NCI-H2107 (cell line): ENCODE measurements around the gene LRBA.
"Not testable (repeated sequence)": the region's sequence is repeated elsewhere in the genome, so short reads cannot be mapped to it uniquely, and the experiment has no call there.

ENCODE experiments used
- DNase-seq: peaks from one replicate; lab custom pipeline; 2025; lab: John Stamatoyannopoulos, UW

LRBA gene

DNA sequence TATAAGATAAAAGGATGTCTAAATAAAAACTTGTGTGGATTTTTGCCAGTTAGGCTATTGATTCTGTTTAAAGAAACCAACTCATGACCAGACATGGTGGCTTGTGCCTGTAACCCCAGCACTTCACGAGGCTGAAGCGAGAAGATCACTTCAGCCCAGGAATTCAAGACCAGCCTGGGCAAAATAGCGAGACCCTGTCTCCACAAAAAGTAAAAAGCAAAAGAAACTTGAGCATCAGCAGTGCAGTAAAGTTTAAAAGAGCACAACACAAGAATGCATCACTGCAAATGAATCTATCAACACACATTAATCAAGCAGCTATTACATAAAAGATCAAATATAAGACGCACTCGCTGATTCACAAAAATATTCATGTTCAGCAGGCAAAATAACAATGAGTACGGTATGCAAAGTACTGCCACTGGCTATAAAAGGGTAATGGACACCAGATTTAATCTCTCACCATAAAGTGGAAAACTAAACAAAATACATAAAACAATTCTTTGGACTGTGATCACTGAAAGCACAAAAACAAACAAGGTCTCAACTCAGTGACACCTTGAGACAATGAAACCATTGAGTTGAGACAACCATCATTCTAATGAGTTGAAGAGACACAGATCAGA, 41.3 kb downstream of the LRBA start:
- DNase-seq, result no peak

DNA sequence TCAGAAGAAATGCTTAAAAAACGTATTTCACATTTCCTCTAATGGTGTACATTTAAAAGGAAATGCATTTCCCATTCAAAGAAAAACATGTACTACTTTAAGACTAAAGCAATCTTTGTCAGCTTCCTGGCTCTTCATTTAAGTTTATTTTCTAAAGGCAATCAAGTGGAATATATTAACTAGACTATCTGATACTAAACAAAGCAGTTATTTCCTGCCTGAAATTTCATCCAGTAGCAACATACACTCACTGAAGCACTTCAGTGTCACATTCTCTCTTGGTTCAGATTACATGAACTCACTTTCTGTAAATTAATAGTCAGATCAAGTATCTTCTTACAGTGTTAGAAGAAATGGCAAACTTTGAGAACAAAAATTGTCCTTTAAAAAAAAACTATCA, 42.5 kb downstream of the LRBA start:
- DNase-seq, result no peak

DNA sequence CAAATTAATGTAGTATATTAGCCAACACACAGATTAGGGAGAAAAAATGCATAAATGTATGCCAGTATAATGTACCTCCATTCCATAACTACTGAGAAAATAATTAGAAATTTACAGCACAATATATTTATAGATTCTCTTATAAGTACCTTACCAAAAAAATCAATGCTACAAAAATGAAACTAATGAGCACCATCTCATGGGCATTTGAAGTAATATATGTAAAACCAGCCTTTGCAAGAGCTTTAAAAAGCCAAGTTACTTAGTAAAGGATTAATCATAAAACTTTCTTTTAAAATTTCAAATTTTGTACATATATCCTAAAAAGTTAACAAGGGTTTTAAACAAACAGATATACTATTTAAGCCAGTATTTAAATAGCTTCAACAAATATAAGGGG, 43.2 kb downstream of the LRBA start:
- DNase-seq, result no peak

DNA sequence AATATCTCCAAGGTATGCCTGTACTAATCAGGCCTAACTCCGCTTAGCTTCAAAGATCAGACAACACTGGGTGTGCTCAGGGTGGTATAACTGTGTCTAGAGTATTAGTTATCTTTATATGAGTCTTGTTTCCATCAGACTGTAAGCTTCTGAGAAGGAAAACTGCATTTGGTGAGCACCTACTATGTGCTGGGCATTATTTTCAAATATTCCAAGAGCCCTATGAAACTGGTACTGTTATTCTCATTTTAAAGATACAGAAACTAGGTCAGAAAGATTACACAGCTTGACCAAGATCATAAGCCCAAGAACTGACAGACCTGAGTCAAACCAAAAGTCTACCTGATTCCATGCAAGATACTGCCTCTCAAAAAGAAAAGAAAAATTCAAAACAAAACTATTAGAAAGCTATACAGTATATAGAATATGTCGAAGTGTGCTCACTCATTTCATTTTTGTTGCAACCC, 44.4 kb downstream of the LRBA start:
- no peak for DNase-seq

DNA sequence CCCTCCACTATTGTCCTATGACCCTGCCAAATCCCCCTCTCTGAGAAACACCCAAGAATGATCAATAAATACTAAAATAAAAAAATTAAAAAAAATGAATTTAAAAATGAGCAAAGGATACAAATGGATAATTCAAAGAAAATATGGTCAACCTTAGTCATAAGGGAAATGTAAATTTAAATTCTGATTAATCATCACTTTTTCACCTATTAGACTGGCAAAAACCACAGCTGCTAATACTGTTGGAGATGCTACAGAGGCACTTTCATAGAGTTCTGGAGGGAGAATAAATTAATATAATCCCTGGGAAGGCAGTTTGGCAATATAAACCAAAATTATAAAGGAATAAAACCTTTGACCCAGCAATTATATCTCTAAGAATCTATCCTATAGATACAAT, 50.3 kb downstream of the LRBA start:
- DNase-seq, result no peak

DNA sequence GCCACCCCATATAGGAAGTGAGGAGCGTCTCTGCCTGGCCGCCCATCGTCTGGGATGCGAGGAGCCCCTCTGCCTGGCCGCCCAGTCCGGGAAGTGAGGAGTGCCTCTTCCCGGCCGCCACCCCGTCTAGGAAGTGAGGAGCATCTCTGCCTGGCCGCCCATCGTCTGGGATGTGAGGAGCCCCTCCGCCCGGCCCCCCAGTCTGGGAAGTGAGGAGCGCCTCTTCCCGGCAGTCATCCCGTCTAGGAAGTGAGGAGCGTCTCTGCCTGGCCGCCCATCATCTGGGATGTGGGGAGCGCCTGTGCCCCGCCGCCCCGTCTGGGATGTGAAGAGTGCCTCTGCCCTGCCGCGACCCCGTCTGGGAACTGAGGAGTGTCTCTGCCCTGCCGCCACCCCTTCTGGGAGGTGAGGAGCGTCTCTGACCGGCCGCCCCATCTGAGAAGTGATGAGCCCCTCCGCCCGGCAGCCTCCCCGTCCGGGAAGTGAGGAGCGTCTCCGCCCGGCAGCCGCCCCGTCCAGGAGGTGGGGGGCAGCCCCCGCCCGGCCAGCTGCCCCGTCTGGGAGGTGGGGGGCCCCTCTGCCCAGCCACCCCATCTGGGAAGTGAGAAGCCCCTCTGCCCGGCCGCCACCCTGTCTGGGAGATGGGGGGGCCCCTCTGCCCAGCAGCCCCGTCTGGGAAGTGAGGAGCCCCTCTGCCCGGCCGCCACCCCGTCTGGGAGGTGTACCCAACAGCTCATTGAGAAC, 51.3 kb downstream of the LRBA start:
- not testable (repeated sequence) for DNase-seq

DNA sequence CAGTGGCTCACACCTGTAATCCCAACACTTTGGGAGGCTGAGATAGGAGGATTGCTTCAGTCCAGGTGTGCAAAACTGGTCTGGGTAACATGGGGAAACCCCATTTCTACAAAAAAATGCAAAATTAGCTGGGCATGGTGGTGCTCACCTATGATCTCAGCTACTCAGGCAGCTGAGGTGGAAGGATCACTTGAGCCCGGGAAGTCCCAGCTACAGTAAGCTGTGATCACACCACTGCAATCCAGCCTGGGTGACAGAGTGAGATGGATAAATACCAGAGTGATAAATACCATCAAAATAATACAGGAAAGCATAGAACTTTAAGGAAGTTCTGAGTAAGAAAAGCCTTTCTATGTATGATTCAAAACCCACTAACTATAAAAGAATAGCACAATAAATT, 52.8 kb downstream of the LRBA start:
- no peak for DNase-seq

DNA sequence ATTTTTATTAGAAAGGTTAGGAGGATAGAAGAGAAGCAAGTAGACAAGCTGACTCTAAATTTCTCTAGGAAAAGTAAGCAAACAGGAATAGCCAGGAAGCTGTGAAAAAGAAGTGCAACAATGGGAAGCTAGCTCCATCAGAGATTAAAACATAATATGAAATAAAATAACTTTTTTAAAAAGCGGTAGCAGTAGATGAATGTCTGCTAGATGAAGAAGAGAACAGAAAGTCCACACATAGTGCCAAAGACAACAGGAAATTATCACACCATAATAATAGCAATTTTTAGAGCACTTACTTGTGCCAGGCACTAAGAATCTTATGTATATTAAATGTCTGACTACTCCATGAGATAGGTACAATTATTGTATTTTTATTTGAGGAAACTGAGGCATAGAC, 53.5 kb downstream of the LRBA start:
- DNase-seq, result no peak

DNA sequence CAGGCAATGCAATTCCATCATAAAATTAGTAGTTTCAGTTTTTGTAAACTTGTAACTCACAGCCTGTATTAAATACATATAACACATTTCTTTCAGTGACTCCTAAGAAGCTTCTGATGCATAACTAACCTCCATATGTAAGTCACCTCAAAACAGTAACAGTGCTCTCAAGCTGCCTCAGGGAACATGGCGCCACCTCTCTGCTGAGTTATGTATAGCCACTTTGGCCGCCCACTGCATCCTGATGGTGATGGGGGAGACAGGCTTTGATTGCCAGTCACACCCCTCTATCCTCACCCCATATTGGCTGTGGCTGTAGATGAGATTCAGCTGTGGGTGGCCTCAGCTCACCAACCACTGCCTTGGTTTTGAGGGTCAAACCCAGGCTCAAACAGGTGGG, 54.3 kb downstream of the LRBA start:
- no peak for DNase-seq

DNA sequence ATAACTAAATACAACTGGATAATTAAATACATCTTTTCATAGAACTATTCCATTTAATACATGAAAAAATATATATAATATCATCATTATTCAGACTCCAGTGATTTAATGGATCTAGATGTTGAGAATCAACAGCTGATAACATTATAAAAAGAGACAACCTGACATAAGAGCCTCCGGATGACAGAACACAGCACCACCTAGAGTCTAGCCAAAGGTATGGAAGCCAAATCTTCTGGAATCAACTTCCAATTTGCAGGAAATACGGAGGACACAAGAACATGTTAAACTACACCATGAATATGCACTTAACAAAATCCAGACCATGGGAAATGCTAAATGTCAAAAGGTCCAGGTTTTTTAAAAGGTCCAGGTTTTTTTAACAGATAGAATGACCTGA, 55.0 kb downstream of the LRBA start:
- no peak for DNase-seq

DNA sequence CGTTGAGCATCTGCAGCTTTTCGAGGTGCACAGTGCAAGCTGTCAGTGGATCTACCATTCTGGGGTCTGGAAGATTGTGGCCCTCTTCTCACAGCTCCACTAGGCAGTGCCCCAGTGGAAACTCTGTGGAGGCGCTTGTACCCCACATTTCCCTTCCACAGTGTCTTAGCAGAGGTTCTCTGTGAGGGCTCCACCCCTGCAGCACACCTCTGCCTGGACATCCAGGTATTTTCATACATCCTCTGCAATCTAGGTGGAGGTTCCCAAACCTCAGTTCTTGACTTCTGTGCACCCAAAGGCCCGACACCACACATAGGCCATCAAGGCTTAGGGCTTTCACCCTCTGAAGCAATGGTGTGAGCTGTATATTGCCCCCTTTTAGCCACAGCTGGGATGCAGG, 57.1 kb downstream of the LRBA start:
- DNase-seq, result not testable (repeated sequence)

DNA sequence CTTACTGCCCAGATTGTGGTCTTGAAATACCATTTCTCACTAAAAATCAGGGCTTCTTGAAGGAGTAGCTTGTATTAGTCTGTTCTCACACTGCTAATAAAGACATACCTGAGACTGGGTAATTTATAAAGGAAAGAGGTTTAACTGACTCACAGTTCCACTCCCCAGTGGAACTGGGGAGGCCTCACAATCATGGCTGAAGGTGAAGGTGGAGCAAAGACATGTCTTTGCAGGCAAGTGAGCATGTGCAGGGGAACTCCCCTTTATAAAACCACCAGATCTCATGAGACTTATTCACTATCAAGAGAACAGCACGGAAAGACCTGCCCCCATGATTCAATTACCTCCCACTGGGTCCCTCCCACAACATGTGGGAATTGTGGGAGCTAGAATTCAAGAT, 58.0 kb downstream of the LRBA start:
- not testable (repeated sequence) for DNase-seq

DNA sequence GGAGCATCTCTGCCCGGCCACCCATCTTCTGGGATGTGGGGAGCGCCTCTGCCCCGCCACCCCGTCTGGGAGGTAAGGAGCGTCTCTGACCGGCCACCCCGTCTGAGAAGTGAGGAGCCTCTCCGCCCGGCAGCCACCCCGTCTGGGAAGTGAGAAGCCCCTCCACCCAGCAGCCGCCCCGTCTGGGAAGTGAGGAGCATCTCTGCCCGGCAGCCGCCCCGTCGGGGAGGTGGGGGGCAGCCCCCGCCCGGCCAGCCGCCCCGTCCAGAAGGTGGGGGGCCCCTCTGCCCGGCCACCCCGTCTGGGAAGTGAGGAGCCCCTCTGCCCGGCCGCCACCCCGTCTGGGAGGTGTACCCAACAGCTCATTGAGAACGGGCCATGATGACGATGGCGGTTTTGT, 61.2 kb downstream of the LRBA start:
- not testable (repeated sequence) for DNase-seq

DNA sequence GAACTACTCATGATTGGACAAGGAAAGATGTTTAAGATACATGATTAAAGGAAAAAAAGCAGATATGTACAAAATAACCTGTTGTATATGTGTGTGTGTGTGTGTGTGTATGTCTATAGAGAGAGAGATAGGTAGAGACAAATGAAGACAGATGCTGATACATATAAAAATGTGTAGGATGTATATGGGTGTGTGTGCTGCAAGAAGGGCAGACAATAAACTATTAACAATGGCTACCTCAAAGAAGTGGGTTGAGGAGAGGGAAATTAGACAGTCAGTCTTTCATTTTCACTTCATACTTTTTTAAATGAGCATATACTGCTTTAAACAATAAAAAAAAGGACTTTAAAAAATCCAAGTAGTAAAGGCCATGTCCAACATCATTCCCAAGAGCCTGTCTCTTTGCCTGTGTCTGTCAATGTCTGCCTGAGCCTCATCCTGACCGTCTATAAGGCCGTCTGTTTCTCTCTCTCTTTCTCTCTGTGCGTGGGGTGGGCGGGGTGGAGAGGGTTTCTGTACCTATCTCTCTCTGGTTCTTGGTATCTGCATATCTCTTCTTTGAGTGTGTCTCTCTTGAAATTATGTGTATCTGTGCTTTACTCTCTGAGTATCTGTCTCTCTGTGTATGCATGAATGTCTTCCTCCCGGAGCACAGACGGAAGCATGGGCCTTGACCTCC, 62.8 kb downstream of the LRBA start:
- DNase-seq, result no peak

DNA sequence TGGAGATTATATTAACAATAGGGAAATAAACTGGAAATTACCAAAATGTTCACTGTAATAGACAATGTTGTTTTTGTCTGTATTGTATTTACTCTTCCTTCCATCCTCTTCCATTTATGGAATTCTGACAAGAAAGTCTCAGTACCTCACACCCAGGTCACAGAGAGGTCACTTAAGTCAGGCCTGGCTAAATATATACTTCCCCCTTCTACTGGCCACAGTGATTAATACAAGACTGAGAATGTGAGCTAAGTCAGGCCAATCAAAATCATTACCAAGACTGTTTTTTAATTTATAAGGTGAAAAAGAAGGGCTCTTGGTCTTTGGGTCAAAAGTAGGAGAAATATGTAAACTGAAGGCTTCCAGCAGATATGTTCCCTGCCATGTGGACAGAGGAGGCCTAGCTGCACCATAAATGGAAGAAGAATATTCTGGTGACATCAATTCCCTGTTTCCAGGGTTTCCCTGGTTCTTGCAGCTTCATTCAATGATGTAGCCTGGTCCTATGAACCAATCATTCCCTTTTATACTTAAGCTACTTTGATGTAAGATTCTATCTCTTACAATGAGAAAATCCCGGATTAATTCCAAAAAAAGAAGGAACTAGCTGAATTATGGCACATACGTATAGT, 64.3 kb downstream of the LRBA start:
- no peak for DNase-seq

DNA sequence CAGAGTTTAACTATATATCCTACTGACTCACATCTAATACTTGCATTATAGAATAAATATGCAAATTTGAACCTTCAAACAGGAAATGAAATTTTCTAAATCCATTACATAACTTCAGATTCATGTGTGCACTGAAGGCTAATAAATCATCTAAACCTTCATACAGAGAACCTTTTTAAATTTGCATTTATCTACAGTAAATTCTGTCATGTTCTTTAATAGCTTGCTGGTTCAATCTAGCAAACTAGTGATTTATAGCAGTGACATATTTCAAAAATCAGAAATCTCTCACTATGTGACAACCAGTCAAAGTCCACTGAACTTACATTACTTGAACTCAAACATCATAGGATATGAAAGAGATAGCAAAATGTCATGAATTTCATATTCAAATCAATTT, 65.1 kb downstream of the LRBA start:
- no peak for DNase-seq

DNA sequence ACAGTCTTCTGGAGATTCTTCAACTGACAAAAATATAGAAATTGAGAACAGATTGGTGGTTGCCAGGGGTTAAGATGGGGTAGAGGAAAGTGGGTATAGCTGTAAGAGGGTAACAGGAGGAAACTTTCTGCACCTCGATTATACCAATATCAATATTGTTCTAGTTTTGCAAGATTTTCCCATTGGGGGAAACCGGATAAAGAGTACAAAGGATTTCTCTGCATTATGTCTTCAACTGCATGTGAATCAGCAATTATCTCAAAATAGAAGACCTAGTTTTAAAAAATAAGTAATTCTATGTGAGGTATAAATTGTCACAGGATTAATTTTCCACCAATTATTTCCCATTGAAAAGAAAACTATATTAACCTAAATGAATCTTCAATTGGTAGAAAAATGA, 65.7 kb downstream of the LRBA start:
- DNase-seq, result no peak

DNA sequence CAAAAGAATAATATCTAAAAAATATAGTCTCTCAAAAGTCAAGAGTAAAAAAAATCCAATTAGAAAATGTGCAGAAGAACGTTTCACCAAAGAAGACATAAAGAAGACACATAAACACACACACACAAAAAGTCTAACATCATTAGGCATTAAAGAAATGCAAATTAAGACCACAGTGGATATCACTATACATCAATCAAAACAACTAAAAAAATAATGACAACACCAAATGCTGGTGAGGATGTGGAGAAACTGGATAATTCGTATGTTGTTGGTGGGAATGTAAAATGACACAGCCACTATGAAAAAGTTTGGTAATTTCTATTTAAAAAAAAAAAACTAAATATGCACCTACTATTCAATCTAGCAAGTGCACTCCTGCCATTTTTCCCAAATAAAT, 66.4 kb downstream of the LRBA start:
- no peak for DNase-seq

DNA sequence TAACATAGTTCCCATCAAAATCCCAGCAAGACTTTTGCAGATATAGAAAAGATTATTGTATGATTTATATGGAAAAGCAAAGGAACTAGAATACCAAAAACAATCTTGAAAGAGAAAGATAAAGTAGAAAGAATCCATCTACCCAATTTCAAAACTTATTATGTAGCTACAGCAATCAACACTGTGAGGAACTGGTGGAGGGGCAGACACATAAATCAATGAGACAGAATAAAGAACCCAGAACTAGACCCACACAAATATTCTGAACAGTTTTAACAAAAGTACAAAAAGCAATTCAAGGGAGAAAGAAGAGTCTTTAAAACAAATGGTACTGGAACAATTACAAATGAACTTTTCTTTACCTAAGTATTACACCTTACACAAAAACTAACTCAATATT, 67.0 kb downstream of the LRBA start:
- no peak for DNase-seq

DNA sequence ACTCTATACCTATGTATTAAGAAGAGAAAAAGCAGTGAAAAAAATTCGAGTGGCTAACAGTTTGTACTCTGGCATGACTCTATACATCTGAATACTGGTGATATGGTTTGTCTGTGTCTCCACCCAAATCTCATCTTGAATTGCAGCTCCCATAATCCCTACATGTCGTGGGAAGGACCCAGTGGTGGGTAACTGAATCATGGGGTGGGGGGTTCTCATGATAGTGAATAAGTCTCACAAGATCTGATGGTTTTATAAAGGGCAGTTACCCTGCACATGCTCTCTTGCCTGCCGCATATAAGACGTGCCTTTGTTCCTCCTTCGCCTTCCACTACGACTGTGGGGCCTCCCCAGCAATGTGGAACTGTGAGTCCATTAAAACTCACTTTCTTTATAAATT, 70.4 kb downstream of the LRBA start:
- no peak for DNase-seq

DNA sequence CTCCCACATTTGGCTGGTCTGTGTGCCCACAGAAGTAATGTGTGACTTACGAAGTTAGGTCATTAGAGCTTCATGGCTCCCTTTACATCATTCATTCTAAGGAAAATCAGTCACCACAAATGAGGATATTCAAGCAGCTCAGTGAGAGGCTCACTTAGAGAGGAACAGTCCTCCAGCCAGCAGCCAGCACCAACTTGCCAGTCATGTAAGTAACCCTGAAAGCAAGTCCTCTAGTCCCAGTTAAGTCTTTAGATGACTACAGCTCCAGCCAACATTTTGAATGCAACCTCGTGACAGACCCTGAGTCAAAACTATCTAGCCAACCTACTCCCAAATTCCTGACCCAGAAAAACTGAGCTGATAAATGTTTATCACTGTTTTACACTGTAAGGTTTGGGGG, 71.3 kb downstream of the LRBA start:
- DNase-seq, result no peak

DNA sequence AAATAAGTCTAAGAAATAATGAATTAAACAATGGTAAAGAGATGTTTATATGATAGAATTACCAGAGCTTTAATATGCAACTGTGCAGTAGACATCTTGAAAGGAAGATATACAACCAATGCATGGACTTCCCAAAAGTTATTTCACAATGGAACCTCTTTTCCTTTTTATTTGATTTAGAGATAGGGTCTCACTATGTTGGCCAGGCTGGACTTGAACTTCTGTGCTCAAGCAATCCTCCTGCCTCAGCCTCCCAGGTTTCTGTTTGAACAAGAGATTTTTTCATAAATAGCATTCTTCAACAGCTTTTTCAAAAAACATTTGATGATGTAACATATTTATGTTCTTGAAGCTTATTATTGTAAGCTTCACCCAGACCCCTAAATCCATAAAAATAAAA, 72.0 kb downstream of the LRBA start:
- no peak for DNase-seq

DNA sequence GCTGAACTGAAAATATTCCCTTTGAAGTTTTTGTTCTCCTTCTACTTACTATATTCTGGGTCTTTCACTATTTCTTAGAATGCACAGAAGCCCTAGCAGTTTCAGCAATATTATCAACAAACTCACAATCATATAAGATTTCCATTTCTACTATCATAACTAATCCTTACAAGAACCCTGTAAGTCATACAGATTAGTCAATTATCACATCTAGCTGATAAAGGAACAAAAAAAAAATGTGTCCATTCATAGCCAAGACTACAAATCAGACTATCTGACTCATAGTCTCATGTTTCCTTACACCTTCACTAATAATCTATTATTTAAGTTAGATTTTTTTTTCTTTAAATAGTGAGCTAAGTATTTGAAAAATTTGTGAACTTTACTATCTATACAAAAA, 72.5 kb downstream of the LRBA start:
- no peak for DNase-seq
